Esophagus squamous epithelium (tissue), 4 donors: ENCODE results near the gene HSDL2.

Experiments used
- CTCF ChIP-seq, 6 experiments: fragments of 450-650 bp in 4 of 6; fragments of 200-600 bp in 2 of 6; sonication (generic) in 2 of 6; IDR thresholded peaks; one replicate each; pipeline ENCODE4 v1.5.1; 2016 to 2019; ENCODE audit warnings: antibody characterized with exemption in 6 of 6, mild to moderate bottlenecking in 4 of 6, moderate library complexity in 4 of 6
- POLR2A ChIP-seq, 4 donors: fragments of 450-650 bp; IDR thresholded peaks; one replicate each; pipeline ENCODE4 v1.6.1; 2017; ENCODE audit warnings: antibody characterized with exemption in 4 of 4, mild to moderate bottlenecking in 4 of 4, moderate library complexity in 3 of 4

DNA sequence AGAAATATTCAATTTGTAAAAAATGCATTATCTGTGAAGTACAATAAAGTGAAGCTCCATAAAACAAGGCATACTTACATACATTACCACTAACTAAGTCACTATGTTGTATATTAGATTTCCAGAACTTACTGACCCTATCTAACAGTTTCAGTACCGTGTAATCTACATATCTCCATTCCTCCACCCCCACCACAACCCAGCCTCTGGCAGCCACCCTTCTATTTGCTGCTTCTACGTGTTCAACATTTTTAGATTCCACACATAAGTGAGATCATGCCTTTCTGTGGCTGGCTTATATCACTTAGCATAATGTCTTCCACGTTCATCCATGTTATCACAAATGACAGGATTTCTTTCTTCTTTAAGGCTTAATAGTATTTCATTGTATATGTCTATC, 15.1 kb upstream of the HSDL2 start:
- TF ChIP-seq CTCF (IDR thresholded peaks at IDR 0.05) (no peak), POLR2A (IDR thresholded peaks at IDR 0.05) (no peak)
